Activated T-helper 1 cell treated with Interleukin-2 at 50 U/mL for 16 hours (primary cell): ENCODE measurements around the gene LENG8.
"Not testable (repeated sequence)": the region's sequence is repeated elsewhere in the genome, so short reads cannot be mapped to it uniquely, and the experiment has no call there.

Experiments used
- DNase-seq: peaks from one replicate; pipeline ENCODE4 v3.0.0-alpha.2; 2020; ENCODE audit warnings: low read depth

LENG8 gene

DNA sequence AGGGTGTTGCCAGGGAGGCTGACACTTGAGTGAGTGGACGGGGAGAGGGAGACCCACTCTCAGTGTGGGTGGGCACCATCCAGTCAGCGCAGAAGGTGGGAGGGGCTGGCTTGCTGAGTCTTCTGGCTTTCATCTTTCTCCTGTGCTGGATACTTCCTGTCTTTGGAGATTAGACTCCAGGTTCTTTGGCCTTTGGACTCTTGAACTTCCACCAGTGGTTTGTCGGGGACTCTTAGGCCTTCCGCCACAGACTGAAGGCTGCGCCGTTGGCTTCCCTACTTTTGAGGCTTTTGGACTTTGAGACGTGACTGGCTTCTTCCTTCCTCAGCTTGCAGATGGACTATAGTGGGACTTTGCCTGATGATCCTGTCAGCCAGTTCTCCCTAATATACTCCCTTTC lies 4.3 kb upstream of the LENG8 start:
- no peak for DNase-seq

DNA sequence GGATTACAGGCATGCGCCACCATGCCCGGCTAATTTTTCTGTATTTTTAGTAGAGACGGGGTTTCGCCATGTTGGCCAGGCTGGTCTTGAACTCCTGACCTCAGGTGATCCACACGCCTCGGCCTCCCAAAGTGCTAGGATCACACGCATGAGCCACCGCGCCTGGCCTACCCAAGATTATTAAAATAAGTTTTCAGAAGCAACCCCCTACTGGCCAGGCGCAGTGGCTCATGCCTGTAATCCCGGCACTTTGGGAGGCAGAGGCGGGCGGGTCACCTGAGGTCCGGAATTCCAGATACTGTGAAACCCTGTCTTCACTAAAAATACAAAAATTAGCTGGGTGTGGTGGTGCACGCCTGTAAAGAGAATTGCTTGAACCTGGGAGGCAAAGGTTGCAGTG lies 2.6 kb upstream of the LENG8 start:
- not testable (repeated sequence) for DNase-seq

DNA sequence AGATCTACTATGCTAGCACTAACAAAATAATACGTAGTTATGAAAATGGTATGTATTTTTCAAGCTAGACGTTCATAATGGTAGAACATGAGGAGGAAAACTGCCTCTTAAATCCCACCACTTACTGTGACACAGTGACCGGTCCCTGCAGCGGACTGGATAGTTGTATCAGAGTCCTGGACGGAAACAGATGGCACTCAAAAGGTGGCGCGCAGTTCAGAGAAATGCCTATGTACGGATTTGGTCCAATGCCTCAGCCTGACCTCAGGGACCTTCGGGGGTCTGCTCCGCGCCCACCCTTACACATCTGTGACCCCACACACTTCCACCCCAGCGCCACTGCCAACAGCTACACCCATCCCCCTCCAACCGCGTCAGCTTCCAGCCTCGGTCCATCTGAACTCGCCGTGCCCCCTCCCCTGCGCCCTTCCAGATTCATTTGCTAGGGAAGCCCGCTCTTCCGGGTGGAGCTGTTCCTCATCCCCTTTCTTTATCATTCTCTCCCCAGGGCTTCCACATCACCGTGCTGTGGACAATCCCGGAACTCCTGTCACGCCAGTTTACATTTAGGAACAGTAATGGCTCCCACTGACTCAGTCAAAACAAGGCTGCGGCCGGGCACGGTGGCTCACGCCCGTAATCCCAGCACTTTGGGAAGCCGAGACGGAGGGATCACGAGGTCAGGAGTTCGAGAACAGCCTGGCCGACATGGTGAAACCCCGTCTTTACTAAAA lies 792 bp upstream of the LENG8 start:
- no peak for DNase-seq

DNA sequence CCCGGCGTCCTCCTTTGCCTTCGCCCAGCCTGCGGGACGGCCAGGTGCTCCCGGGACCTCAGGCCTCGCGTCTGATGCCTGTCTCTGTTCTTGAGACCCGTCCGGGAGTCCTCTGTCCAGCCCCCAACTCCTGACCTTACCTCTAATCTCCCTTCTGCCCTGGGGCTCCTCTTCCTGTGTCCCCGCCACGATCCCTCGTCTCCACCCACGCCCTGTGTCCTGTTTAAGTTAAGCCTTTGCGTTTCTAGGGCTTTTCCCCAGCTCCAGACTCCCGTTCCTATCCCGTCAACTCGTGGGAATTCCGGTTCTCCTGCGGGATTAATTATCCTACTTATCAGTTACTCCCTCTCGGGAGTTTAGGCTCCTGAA lies 686 bp downstream of the LENG8 start:
- DNase-seq: no peak

DNA sequence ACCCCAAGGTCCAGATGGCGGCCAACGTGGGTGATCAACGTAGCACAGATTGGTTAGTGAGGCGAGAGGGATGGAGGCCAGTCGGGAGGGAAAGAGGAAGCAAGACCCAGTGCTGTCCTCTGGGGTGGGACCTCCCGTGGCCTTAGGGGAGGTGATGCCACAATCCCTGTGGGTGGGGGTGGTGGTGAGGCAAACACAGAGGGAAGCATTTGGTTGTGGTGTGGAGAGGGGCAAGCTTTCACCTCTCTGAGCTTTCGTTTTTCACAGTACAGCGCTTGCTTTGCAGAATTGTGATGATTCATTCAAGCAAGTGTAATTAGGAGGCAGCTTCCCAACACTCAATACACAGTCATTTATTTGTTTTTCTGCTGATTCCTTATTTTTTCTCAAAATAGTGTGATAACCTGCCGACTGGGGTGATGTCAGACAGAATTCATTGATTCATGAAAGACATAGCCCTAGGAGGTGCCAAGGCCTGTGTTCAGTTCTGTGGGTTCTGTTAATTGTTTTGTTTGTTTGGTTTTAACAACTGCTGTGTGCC lies 2.4 kb downstream of the LENG8 start:
- no peak for DNase-seq

DNA sequence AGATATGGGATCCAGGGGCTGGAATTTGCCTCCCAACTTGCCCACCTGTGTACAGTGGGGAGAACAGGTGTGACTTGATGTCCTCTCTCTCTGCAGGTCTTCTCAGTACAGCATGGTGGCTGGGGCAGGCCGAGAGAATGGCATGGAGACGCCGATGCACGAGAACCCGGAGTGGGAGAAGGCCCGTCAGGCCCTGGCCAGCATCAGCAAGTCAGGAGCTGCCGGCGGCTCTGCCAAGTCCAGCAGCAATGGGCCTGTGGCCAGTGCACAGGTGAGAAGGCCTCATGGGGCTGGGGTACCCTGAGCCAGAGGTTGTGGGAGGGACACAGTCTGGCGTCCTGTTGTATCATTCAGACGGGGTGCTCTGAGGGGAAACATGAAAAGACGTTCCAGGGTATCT lies 3.0 kb downstream of the LENG8 start:
- no peak for DNase-seq

DNA sequence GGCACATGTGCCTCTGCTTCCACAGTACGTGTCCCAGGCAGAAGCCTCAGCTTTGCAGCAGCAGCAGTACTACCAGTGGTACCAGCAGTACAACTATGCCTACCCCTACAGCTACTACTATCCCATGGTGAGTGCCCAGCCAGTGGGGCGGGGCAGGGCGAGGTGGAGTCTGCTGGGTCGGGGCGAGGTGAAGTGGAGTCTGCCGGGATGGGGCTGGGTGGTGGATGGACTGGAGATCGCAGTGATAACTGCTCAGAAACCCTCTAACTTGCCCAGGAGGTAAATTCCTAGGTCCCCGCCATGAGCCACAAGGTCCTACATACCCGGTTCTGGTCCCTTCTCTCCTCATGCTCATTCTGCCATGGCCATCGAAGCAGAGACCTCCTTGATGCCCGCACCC lies 3.6 kb downstream of the LENG8 start:
- no peak for DNase-seq

DNA sequence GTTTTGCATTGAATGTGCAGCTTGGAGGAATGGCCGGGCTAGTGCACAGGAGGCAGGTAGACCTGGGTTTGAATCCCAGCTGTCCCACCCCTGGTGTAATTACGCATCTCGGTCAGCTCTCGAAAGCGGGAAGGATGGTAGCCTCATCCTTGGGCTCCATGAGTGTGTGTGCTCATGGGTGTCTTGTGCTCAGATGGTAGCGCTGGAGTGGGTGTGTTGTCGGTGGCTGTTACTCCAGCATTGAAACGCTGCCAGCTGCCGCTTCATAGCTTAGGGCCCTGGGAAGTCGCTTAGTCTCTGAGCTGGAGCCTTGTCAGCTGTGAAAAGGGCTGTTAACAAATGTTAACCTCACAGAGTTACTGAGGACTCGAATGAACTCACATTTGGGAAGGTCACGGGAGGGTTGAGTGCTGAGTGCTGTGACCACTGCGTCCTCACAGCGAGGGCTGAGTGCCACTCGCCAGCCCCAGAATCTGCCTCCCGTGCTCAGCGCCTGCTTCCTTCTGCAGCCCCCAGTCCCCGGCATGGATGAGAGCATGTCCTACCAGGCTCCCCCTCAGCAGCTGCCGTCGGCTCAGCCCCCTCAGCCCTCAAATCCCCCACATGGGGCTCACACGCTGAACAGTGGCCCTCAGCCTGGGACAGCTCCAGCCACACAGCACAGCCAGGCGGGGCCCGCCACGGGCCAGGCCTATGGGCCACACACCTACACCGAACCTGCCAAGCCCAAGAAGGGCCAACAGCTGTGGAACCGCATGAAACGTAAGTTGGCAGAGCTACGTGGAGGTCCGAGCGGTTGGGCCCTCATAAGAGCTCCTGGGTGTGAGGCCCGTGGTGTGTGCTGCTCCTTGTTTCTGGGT lies 5.2 kb downstream of the LENG8 start:
- DNase-seq: no peak

DNA sequence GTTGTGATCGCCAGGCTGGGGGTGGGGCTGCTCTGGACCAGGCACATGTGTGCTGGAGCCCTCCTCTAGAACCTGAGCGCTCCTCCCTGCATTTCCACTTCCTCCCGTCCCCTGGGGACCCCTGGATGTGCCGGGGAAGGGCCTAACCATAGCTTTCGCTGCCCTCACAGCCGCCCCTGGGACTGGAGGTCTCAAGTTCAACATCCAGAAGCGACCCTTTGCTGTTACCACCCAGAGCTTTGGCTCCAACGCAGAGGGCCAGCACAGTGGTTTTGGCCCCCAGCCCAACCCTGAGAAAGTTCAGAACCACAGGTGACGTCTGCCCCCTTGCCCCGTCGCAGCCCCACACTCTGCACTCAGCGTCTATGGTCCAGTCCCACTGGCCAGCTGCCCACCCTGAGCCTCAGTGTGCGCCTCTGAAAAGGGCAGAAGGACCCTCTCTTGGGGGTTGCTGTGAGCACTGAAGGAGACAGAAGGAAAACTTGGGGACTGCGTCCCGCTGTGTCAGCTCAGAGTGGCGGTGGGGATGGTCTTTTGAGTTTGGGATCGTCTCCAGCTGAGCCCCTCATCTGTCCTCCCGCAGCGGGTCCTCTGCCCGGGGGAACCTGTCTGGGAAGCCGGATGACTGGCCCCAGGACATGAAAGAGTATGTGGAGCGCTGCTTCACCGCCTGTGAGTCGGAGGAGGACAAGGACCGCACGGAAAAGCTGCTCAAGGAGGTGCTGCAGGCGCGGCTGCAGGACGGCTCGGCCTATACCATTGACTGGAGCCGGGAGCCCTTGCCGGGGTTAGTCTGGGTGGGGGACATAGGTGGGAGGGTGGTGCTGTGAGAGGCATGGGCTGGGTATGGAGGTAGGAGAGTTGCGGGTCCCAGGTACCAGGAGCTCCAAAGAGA lies 6.0 kb downstream of the LENG8 start:
- DNase-seq: no peak

DNA sequence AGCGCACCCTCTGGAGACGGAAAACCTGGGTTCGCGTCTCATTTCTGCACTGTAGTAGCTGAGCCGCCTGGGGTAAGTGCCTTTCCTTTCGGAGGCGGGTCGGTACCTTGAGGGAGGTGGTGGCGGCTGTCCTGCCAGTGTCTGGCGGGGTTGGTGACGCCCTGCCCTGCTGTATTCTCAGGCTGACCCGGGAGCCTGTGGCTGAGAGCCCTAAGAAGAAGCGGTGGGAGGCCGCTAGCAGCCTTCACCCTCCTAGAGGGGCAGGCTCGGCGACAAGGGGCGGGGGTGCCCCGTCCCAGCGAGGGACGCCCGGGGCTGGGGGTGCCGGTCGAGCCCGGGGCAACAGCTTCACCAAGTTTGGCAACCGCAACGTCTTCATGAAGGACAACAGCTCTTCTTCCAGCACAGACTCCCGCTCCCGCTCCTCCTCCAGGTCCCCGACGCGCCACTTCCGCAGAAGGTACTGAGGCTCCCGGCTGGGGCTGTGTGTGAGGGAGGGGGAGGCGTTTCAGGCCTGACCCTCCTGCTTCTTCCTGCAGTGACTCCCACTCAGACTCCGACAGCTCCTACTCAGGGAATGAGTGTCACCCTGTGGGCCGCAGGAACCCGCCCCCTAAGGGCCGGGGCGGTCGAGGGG lies 6.9 kb downstream of the LENG8 start:
- DNase-seq: no peak

DNA sequence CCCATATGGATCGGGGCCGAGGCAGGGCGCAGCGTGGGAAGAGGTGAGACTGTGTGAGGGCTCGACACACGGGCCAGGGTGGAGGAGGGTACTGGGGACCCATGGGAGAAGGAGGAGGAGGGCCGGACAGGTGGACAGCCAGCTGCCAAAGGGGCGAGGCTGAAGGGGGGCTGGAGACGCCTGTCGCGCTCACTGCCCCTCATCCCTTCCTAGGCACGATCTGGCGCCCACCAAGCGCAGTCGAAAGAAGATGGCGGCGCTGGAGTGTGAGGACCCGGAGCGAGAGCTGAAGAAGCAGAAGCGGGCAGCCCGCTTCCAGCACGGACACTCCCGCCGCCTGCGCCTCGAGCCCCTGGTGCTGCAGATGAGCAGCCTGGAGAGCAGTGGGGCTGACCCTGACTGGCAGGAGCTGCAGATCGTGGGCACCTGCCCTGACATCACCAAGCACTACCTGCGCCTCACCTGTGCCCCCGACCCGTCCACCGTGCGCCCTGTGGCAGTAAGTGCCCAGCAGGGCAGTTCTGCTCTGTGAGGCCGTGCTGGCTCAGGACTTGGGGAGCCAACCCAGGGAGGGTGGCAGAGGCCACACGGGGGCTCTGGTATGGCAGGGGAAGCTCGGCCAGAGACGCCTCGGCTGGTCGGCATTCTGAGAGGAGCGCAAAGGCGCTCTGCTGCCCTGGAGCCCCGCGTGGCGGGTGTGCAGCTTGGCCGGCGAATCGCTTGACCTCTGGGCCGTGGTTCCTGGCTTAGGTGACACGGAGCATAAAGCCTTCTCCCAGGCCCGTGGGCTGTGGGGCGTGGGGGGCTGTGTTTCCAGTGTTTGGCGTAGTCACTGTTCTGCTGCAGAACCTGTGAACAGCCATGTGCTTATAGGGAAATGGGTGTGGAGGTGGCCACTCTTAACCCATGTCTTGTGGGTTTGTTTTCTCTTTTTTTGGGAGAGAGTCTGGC lies 7.7 kb downstream of the LENG8 start:
- no peak for DNase-seq

DNA sequence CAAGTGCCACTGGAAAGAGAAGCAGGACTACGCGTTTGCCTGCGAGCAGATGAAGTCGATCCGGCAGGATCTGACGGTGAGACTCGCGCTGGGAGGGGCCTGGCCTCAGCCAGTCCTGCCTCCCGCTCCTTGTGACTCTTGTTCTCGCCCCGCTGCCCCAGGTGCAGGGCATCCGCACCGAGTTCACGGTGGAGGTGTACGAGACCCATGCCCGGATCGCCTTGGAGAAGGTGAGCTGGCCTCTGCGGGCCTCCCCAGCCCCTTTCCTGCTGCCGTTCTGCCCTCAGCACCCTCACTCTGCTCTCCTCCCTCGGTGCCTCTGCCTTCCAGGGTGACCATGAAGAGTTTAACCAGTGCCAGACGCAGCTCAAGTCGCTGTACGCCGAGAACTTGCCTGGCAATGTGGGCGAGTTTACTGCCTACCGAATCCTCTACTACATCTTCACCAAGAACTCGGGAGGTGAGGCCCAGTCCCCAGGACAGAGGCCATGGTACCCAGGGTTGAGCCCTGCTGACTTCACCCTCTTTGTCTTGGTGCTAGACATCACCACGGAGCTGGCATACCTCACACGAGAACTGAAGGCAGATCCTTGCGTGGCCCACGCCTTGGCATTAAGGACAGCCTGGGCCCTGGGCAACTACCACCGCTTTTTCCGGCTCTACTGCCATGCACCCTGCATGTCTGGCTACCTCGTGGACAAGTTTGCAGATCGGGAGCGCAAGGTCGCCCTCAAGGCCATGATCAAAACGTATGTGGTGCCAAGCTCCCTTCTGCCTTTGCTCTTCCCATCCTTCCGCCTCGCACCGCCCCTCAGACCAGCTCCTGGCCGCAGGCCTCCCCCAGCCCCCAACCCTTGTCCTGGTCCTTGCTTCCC lies 9.0 kb downstream of the LENG8 start:
- no peak for DNase-seq

DNA sequence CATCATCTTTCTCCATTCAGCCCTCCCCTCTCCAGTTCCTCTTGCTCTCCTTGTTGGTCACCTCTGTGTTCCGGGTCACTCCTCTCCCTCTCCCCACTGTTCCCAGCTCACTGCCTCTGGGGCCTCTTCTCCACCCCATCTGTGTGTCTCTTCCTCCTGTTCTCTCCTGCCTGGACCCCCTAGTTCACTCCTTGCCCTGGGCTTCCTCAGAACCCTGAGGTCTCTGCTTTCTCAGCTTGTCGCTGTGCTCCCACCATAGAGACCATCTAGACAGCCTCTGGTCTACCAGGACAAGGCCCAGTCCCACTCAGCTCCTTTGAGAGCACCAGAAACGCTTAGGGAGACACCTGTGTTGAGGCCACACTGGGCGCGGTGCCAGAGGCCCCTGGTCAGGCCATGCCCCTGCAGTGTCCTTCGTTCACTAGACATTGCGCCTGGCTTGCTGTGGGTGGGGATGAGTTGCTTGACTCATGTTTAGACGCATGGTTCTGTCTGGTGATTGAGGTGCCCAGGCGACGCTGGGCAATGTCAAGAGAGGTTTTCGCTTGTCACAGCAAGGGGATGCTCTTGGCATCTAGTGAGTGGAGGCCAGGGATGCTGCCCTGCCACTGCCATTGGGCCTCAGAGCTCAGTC lies 9.8 kb downstream of the LENG8 start:
- DNase-seq: no peak

DNA sequence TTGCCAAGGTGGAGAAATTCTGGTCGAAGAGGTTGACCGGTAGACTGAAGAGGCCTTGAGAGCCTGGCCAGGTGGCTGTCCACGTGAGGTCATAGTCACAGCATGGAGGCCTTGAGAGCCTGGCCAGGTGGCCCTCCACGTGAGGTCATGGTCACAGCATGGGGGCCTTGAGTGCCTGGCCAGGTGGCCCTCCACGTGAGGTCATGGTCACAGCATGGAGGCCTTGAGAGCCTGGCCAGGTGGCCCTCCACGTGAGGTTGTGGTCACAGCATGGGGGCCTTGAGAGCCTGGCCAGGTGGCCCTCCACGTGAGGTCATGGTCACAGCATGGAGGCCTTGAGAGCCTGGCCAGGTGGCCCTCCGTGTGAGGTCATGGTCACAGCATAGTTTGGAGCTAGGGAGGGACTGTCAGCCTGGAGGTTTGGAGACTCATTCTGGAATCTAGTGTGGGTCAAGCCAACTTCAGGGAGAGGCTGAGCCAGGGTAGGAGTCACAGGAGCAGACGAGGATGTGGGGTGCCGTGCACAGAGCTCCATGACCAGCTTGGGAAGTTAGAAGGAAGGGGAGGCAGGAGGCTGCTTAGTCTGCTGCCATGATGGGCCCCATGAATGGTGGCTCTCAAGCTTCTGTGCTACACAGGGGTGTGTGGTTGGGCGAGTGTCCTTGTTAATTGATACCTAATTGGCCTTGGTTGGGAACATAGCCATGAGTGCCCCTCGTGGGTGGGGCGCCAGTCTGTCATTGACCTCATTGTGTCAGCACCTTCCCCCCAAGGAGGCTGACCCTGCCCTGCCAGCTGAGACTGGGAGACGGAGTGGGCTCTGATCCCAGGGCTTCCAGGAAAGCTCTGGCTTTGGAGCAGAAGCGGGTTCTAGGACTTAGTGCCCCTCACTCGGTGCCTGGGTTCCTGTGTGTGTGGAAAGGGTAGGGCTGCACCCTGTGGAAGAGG lies 10.6 kb downstream of the LENG8 start:
- DNase-seq: no peak

DNA sequence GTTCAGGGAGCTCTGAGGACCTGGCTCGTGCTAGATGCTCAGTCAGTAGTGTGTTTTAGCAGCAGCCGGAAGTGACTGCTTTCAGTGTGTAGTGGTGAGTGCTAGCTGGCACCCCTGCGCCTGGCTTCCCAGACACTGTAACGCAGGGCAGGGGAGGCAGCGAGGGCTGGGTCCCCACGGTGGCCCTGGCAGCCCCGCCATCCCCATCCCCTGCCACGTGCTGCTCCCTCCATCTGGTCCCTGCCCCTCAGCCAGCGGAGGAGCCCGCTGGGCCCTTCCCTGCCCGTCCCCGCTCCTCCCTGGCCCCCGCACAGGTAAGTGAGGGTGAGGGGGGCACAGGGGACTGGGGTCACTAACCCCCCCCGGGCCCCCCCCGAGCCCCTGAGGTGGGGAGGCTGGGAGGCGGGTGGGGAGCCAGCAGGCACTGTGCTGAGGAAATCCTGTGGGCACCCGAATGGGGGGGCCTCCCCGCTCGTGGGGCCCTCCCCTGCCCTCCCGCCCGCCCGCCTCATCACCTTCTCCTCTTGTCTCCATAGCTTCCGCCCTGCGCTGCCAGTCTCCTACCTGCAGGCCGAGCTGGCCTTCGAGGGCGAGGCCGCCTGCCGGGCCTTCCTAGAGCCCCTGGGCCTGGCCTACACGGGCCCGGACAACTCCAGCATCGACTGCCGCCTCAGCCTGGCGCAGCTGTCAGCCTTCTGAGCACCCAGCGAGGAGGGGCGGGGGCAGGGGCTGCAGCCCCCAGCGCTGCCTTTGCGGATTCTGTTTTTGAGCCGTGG lies 11.4 kb downstream of the LENG8 start:
- DNase-seq: no peak

DNA sequence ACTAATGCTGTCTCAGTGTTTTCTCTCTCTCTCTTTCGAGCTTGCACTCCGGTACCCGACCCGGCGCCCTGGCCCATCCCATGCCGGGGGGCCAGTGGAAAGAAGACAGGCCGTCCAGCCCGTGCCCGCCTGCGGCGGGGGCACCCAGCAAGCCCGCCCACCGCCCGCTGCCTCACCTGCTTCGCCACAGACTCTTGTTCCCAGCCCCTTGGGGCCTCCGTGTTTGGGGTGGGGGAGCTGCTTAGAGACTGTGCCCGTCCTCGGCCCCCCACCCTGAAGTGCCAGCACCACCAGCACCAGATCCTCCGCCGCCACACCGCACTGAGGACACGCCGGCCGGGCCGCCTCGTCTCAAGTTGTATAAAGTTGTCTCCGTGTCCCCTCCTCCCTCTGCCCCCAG lies 12.2 kb downstream of the LENG8 start:
- no peak for DNase-seq

DNA sequence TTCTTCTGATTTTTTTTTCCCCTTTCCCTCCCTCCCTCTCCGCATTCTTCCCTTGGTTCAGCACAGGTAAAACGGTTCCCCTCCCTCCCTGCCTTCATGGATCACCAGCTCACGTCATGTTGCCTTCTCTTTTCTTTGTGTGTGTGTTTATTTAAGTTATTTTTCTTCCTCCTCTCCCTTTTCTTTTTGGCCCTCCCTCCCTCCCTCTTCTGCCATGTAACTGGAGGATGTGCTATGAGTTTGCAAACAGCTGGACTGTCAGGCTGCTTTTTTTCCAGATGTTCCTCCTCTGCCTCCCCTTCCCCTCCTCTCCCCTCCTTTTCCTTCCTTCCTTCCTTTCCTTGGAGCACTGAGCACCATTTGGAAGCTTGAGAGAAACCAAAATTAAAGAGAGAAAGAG lies 12.6 kb downstream of the LENG8 start:
- no peak for DNase-seq
